Bronchial epithelial cell (primary cell): ENCODE data around the gene DCUN1D1. TPM values are rescaled to one million over a fixed set of nuclear protein-coding genes. Genes with fewer than 3 reads are reported as not detected.

Experiments used
- DNase-seq: peaks from one replicate; pipeline ENCODE4 v3.0.0-alpha.2; 2010; ENCODE audit warnings: low read depth
- FAIRE-seq: peaks from 2 replicates; lab custom pipeline; 2011; peaks lifted over from hg19 to GRCh38; lab: Jason Lieb, UNC
- H3K27me3 ChIP-seq: 2 replicates; pipeline ENCODE4 v1.5.1; 2011; ENCODE audit warnings: low read length; ENCODE audit not compliant: control insufficient read depth, insufficient read depth
- H3K36me3 ChIP-seq: 2 replicates; pipeline ENCODE4 v1.5.1; 2011; ENCODE audit warnings: low read length; ENCODE audit not compliant: control insufficient read depth, insufficient read depth
- H3K4me3 ChIP-seq: 2 replicates; pipeline ENCODE4 v1.5.1; 2011; ENCODE audit warnings: mild to moderate bottlenecking, low read depth, low read length, control low read depth
- CTCF ChIP-seq: IDR thresholded peaks from 2 replicates; pipeline ENCODE4 v1.5.1; 2011; ENCODE audit warnings: mild to moderate bottlenecking, moderate library complexity, low read length, control low read depth, inconsistent platforms; ENCODE audit not compliant: insufficient read depth, severe bottlenecking
- total RNA-seq: library from RNA; depleted of rRNA; stranded (reverse); fragments of >200 nt; gene quantifications from 2 replicates; pipeline ENCODE4 v1.2.1, GENCODE V29; 2014

DCUN1D1 gene
- total RNA-seq, 1 donor from 2014 or later, result 26.1 TPM

- peaks cover 6% of the 10 kb centered on the region for H3K36me3 ChIP-seq
- H3K27me3 ChIP-seq, result no peaks in the 10 kb centered on the region
- DNase-seq, result no peak
- H3K4me3 ChIP-seq, result no peak overlapping the region
- no peak for TF ChIP-seq CTCF
- no peak for FAIRE-seq
These were observed 76.2 kb downstream of the DCUN1D1 start for GRCh38 chr3:182904164-182904563.

- Histone ChIP-seq H3K36me3 (peaks cover 6% of the 10 kb centered on the region), H3K4me3 (no peak overlapping the region), H3K27me3 (no peaks in the 10 kb centered on the region)
- no peak for TF ChIP-seq CTCF
- FAIRE-seq (no peak), DNase-seq (no peak)
These were observed 78.1 kb downstream of the DCUN1D1 start for GRCh38 chr3:182902236-182902635.

- DNase-seq (no peak), FAIRE-seq (no peak)
- Histone ChIP-seq H3K27me3 (no peaks in the 10 kb centered on the region), H3K4me3 (no peak overlapping the region), H3K36me3 (peaks cover 2% of the 10 kb centered on the region)
- TF ChIP-seq CTCF, result no peak
These were observed 83.8 kb downstream of the DCUN1D1 start for GRCh38 chr3:182896553-182896952.

GRCh38 chr3:182895513-182896112 lies 84.7 kb downstream of the DCUN1D1 start:
- no peak overlapping the region for H3K4me3 ChIP-seq
- DNase-seq (no peak), FAIRE-seq (no peak)
- peaks cover 2% of the 10 kb centered on the region for H3K36me3 ChIP-seq
- no peak for TF ChIP-seq CTCF
- H3K27me3 ChIP-seq, result no peaks in the 10 kb centered on the region

- no peak for DNase-seq
- FAIRE-seq, result no peak
- Histone ChIP-seq H3K27me3 (no peaks in the 10 kb centered on the region), H3K4me3 (no peak overlapping the region), H3K36me3 (peaks cover 2% of the 10 kb centered on the region)
- TF ChIP-seq CTCF, result no peak
These were observed 88.1 kb downstream of the DCUN1D1 start for GRCh38 chr3:182892226-182892625.

- TF ChIP-seq CTCF, result no peak
- FAIRE-seq (no peak), DNase-seq (no peak)
- no peaks in the 10 kb centered on the region for H3K27me3 ChIP-seq
- H3K36me3 ChIP-seq, result peaks cover 2% of the 10 kb centered on the region
- no peak overlapping the region for H3K4me3 ChIP-seq
These were observed 89.0 kb downstream of the DCUN1D1 start for GRCh38 chr3:182891364-182891763.
